H1 (cell line): ENCODE results near the gene TMUB1.

Experiments used
- BRCA1 ChIP-seq: IDR thresholded peaks from 2 replicates; pipeline ENCODE4 v1.6.1; 2012; ENCODE audit warnings: low read depth, low read length, improper control_type of control experiment
- CHD1 ChIP-seq: IDR thresholded peaks from 2 replicates; pipeline ENCODE4 v1.6.1; 2012; ENCODE audit warnings: low read depth, low read length, improper control_type of control experiment
- EP300 ChIP-seq, 2 experiments: IDR thresholded peaks; 1 replicate in 1 of 2; 2 replicates in 1 of 2; pipeline ENCODE4 v1.6.1; 2011 to 2012; ENCODE audit warnings: low read depth in 2 of 2, low read length in 2 of 2, mild to moderate bottlenecking in 2 of 2, borderline replicate concordance in 1 of 2, inconsistent platforms in 1 of 2, moderate library complexity in 1 of 2
- EZH2 ChIP-seq: fragments of 200-600 bp; sonication (generic); IDR thresholded peaks from 2 replicates; pipeline ENCODE4 v1.7.1; 2012; ENCODE audit warnings: low read depth, mild to moderate bottlenecking, moderate library complexity, low read length, inconsistent platforms; ENCODE audit not compliant: severe bottlenecking
- MAFK ChIP-seq: IDR thresholded peaks from 2 replicates; pipeline ENCODE4 v1.6.1; 2012; ENCODE audit warnings: low read depth, mild to moderate bottlenecking, improper control_type of control experiment, low read length
- NRF1 ChIP-seq: IDR thresholded peaks from 2 replicates; pipeline ENCODE4 v1.6.1; 2011; ENCODE audit warnings: mild to moderate bottlenecking, low read depth, low read length, improper control_type of control experiment
- RBBP5 ChIP-seq: IDR thresholded peaks from 2 replicates; pipeline ENCODE4 v1.7.1; 2012; ENCODE audit warnings: low read depth, mild to moderate bottlenecking, inconsistent platforms, low read length, moderate library complexity, borderline replicate concordance
- TAF1 ChIP-seq: IDR thresholded peaks from 2 replicates; pipeline ENCODE4 v1.6.1; 2011; ENCODE audit warnings: mild to moderate bottlenecking, low read depth, low read length
- YY1 ChIP-seq: IDR thresholded peaks from 2 replicates; pipeline ENCODE4 v1.6.1; 2011; ENCODE audit warnings: low read depth, mild to moderate bottlenecking, low read length
- ZNF274 ChIP-seq: IDR thresholded peaks from 2 replicates; pipeline ENCODE4 v1.7.0; 2012; ENCODE audit warnings: low read length, borderline replicate concordance; ENCODE audit errors: extremely low read depth
- TF ChIP-seq, protein P1 (sequence below), 3 experiments: IDR thresholded peaks; 1 replicate in 2 of 3; 2 replicates in 1 of 3; pipeline versions ENCODE4 v1.5.1 to v1.6.1; 2011; ENCODE audit warnings: low read length in 3 of 3, mild to moderate bottlenecking in 3 of 3, inconsistent platforms in 2 of 3, low read depth in 1 of 3, moderate library complexity in 1 of 3; ENCODE audit not compliant: insufficient read depth in 1 of 3; ENCODE audit errors: control extremely low read depth in 1 of 3
- TF ChIP-seq, protein P2 (sequence below): IDR thresholded peaks from 2 replicates; pipeline ENCODE4 v1.6.1; 2011; ENCODE audit warnings: low read depth, mild to moderate bottlenecking, low read length; ENCODE audit not compliant: insufficient read depth
- TF ChIP-seq, protein P3 (sequence below): IDR thresholded peaks from 2 replicates; pipeline ENCODE4 v1.6.1; 2012; ENCODE audit warnings: inconsistent platforms

DNA sequence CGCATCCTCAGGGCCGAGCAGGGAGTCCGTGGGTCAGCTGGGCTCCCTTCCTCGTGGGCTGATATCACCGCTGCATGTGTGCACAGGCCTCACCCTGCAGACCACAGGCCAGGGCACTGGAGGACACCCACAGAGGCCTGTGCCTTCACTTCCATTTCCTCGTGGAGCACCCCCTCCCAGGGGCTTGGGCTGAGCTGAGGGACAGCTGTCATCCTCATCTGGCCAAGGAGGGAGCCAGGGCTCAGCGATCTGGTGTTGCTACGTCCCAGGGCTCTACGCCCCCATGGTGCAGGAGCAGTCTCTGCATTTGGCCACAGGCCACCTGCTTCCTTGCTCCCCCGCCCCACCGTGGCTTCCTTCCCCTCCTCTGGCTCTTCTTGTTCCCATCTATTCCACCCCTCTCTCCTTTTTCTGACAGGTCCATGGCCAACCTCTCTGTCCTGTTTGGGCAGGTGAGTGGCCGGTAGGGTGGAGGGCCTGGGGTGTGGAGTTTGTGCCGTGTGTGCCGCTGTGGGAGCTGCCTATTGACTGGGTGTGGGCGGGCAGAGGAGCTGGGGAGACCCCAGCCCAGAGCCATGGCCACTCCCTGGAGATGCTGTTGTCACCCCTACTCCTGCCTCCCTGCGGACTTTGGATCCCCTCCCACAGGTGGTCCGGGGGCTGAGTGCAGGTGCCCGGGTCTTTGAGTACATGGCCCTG is 43.3 kb downstream of the TMUB1 start:
- TF ChIP-seq EZH2 = no peak
- TF ChIP-seq MAFK = no peak
- TF ChIP-seq, protein P1, sequence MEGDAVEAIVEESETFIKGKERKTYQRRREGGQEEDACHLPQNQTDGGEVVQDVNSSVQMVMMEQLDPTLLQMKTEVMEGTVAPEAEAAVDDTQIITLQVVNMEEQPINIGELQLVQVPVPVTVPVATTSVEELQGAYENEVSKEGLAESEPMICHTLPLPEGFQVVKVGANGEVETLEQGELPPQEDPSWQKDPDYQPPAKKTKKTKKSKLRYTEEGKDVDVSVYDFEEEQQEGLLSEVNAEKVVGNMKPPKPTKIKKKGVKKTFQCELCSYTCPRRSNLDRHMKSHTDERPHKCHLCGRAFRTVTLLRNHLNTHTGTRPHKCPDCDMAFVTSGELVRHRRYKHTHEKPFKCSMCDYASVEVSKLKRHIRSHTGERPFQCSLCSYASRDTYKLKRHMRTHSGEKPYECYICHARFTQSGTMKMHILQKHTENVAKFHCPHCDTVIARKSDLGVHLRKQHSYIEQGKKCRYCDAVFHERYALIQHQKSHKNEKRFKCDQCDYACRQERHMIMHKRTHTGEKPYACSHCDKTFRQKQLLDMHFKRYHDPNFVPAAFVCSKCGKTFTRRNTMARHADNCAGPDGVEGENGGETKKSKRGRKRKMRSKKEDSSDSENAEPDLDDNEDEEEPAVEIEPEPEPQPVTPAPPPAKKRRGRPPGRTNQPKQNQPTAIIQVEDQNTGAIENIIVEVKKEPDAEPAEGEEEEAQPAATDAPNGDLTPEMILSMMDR (IDR thresholded peaks at IDR 0.05; ENCODE audit: control extremely low read depth in 1 of 3, insufficient read depth in 1 of 3, low read depth in 1 of 3, low read length in 3 of 3) = no peak
- TF ChIP-seq, protein P2, sequence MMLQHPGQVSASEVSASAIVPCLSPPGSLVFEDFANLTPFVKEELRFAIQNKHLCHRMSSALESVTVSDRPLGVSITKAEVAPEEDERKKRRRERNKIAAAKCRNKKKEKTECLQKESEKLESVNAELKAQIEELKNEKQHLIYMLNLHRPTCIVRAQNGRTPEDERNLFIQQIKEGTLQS = no peak
- no peak for TF ChIP-seq ZNF274
- TF ChIP-seq EP300 (IDR thresholded peaks at IDR 0.05; ENCODE audit: borderline replicate concordance in 1 of 2, low read depth in 2 of 2, low read length in 2 of 2) = no peak
- no peak for TF ChIP-seq NRF1
- TF ChIP-seq YY1 = no peak
- TF ChIP-seq RBBP5 = no peak
- TF ChIP-seq TAF1 = no peak
- no peak for TF ChIP-seq BRCA1
- no peak for TF ChIP-seq CHD1
- TF ChIP-seq, protein P3, sequence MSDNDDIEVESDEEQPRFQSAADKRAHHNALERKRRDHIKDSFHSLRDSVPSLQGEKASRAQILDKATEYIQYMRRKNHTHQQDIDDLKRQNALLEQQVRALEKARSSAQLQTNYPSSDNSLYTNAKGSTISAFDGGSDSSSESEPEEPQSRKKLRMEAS = no peak
